ENCODE results near the gene CUEDC2. TPM values are rescaled to one million over a fixed set of nuclear protein-coding genes. Genes with fewer than 3 reads are reported as not detected.

CUEDC2 gene
- total RNA-seq, 4 donors from 2014 or later: 86.4 to 195 (median 131) TPM

DNA sequence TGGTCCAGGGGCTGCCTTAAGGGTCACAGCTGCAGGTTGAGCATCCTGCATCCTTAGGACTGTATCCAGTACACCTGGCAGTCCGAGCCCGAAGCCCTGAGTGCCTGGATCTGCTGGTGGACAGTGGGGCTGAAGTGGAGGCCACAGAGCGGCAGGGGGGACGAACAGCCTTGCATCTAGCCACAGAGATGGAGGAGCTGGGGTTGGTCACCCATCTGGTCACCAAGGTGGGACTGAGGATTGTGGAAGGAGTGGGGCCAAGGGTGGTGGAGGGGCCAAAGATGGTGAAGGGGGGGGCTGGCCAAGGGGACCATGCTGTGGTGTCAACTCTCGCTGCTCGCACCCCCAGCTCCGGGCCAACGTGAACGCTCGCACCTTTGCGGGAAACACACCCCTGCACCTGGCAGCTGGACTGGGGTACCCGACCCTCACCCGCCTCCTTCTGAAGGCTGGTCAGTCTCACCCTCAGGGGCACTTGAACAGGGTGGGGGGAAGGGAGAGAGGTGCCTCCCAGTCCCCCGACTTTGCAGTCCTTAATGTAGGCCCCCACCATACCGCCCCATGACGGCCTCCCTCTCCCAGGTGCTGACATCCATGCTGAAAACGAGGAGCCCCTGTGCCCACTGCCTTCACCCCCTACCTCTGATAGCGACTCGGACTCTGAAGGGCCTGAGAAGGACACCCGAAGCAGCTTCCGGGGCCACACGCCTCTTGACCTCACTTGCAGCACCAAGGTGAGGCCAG lies 31.6 kb downstream of the CUEDC2 start:
- Histone ChIP-seq H3K27ac (no peak overlapping the region), H3K9me3 (no peaks in the 10 kb centered on the region), H3K4me3 (no peak overlapping the region), H3K27me3 (no peaks in the 10 kb centered on the region), H3K4me1 (peaks cover 0 to 49% (median 26%) of the 10 kb centered on the region in 4 donors), H3K36me3 (peaks cover 0 to 58% (median 11%) of the 10 kb centered on the region in 3 donors)
- TF ChIP-seq, protein P1, sequence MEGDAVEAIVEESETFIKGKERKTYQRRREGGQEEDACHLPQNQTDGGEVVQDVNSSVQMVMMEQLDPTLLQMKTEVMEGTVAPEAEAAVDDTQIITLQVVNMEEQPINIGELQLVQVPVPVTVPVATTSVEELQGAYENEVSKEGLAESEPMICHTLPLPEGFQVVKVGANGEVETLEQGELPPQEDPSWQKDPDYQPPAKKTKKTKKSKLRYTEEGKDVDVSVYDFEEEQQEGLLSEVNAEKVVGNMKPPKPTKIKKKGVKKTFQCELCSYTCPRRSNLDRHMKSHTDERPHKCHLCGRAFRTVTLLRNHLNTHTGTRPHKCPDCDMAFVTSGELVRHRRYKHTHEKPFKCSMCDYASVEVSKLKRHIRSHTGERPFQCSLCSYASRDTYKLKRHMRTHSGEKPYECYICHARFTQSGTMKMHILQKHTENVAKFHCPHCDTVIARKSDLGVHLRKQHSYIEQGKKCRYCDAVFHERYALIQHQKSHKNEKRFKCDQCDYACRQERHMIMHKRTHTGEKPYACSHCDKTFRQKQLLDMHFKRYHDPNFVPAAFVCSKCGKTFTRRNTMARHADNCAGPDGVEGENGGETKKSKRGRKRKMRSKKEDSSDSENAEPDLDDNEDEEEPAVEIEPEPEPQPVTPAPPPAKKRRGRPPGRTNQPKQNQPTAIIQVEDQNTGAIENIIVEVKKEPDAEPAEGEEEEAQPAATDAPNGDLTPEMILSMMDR (IDR thresholded peaks at IDR 0.05): no peak
- TF ChIP-seq POLR2A (IDR thresholded peaks at IDR 0.05) (no peak), EP300 (IDR thresholded peaks at IDR 0.05) (no peak)
- 84 to 94% methylated on average over 20 to 22 of the region's 22 CpGs for WGBS, 2 donors
- DNase-seq (ENCODE audit: low spot score in 2 of 2): no peak

- peak overlapping the region in 1 of 4 donors; percentile 86 for H3K27ac ChIP-seq
- no peak for DNase-seq (ENCODE audit: low spot score in 2 of 2)
- H3K4me3 ChIP-seq: peak overlapping the region in 1 of 4 donors; percentile 60
- TF ChIP-seq, protein P1 (IDR thresholded peaks at IDR 0.05): no peak
- no peak for TF ChIP-seq EP300 (IDR thresholded peaks at IDR 0.05)
- TF ChIP-seq POLR2A (IDR thresholded peaks at IDR 0.05): no peak
- no peaks in the 10 kb centered on the region for H3K27me3 ChIP-seq
- peaks cover 0 to 58% (median 11%) of the 10 kb centered on the region in 3 donors for H3K36me3 ChIP-seq
- WGBS, 2 donors: 79 to 84% methylated on average over 9 to 16 of the region's 17 CpGs
- H3K9me3 ChIP-seq: no peaks in the 10 kb centered on the region
- peaks cover 0 to 51% (median 27%) of the 10 kb centered on the region in 4 donors for H3K4me1 ChIP-seq
These were observed 32.3 kb downstream of the CUEDC2 start for GRCh38 chr10:102400076-102400475.

GRCh38 chr10:102399217-102400021 lies 33.0 kb downstream of the CUEDC2 start:
- H3K27ac ChIP-seq: peak overlapping the region; percentile 86 to 95 (median 90)
- TF ChIP-seq EP300 (IDR thresholded peaks at IDR 0.05) (peak in 1 of 2 donors; percentile 86), POLR2A (IDR thresholded peaks at IDR 0.05) (peak; percentile 33 to 65)
- TF ChIP-seq, protein P1 (IDR thresholded peaks at IDR 0.05): peak; percentile 92 to 98 (median 97)
- H3K9me3 ChIP-seq: no peaks in the 10 kb centered on the region
- WGBS, 2 donors: 4% methylated on average over 24 to 42 of the region's 72 CpGs
- H3K27me3 ChIP-seq: no peaks in the 10 kb centered on the region
- H3K4me3 ChIP-seq: peak overlapping the region; percentile 58 to 75 (median 66)
- peak; percentile 81 to 85 for DNase-seq (ENCODE audit: low spot score in 2 of 2)
- H3K36me3 ChIP-seq: peaks cover 0 to 58% (median 11%) of the 10 kb centered on the region in 3 donors
- H3K4me1 ChIP-seq: peaks cover 0 to 57% (median 27%) of the 10 kb centered on the region in 4 donors

GRCh38 chr10:102398172-102399020 lies 34.0 kb downstream of the CUEDC2 start:
- H3K27ac ChIP-seq: peak overlapping the region in 3 of 4 donors; percentile 86 to 95 (median 91)
- TF ChIP-seq, protein P1 (IDR thresholded peaks at IDR 0.05): no peak
- TF ChIP-seq POLR2A (IDR thresholded peaks at IDR 0.05) (no peak), EP300 (IDR thresholded peaks at IDR 0.05) (no peak)
- no peak for DNase-seq (ENCODE audit: low spot score in 2 of 2)
- H3K9me3 ChIP-seq: no peaks in the 10 kb centered on the region
- peak overlapping the region in 2 of 4 donors; percentile 60 to 72 for H3K4me3 ChIP-seq
- peaks cover 0 to 58% (median 30%) of the 10 kb centered on the region in 4 donors for H3K4me1 ChIP-seq
- peaks cover 0 to 57% (median 11%) of the 10 kb centered on the region in 3 donors for H3K36me3 ChIP-seq
- 87 to 89% methylated on average over 21 of the region's 21 CpGs for WGBS, 2 donors
- H3K27me3 ChIP-seq: no peaks in the 10 kb centered on the region

Data from tibial nerve (tissue), 4 donors.